Activated T-cell treated with anti-CD3 and anti-CD28 coated beads, Interleukin-2, amount 50 U/mL, for 24 hours (primary cell): ENCODE data around the gene LYPD4.
"Not testable (repeated sequence)": the region's sequence is repeated elsewhere in the genome, so short reads cannot be mapped to it uniquely, and the experiment has no call there.

Experiments
- DNase-seq: peaks from one replicate; pipeline ENCODE4 v3.0.0-alpha.2; 2020
- H3K27ac Mint-ChIP-seq: 2 replicates; pipeline ENCODE4 v1.8.0; 2020; ENCODE audit warnings: mild to moderate bottlenecking, mixed read lengths
- H3K27me3 Mint-ChIP-seq: 2 replicates; pipeline ENCODE4 v1.8.0; 2020; ENCODE audit warnings: mixed read lengths
- H3K36me3 Mint-ChIP-seq: 2 replicates; pipeline ENCODE4 v1.8.0; 2020; ENCODE audit warnings: low read depth, mixed read lengths
- H3K4me1 Mint-ChIP-seq: 2 replicates; pipeline ENCODE4 v1.8.0; 2020; ENCODE audit warnings: low read depth, mixed read lengths
- H3K4me3 Mint-ChIP-seq: 2 replicates; pipeline ENCODE4 v1.8.0; 2020; ENCODE audit warnings: mild to moderate bottlenecking, moderate library complexity, mixed read lengths
- H3K9me3 Mint-ChIP-seq: 2 replicates; pipeline ENCODE4 v1.8.0; 2020; ENCODE audit warnings: mixed read lengths

The LYPD4 gene

GRCh38 chr19:41879670-41880328, 35.3 kb upstream of the LYPD4 start:
- H3K9me3 Mint-ChIP-seq = no peaks in the 10 kb centered on the region
- peak overlapping the region; percentile 74 for H3K27ac Mint-ChIP-seq
- H3K27me3 Mint-ChIP-seq = no peaks in the 10 kb centered on the region
- H3K4me1 Mint-ChIP-seq = peaks cover 69% of the 10 kb centered on the region
- peaks cover 18% of the 10 kb centered on the region for H3K36me3 Mint-ChIP-seq
- DNase-seq = no peak
- no peak overlapping the region for H3K4me3 Mint-ChIP-seq

GRCh38 chr19:41879080-41879479, 34.6 kb upstream of the LYPD4 start:
- H3K9me3 Mint-ChIP-seq = no peaks in the 10 kb centered on the region
- H3K36me3 Mint-ChIP-seq = peaks cover 11% of the 10 kb centered on the region
- peak overlapping the region; percentile 90 for H3K27ac Mint-ChIP-seq
- peaks cover 72% of the 10 kb centered on the region for H3K4me1 Mint-ChIP-seq
- no peaks in the 10 kb centered on the region for H3K27me3 Mint-ChIP-seq
- H3K4me3 Mint-ChIP-seq = no peak overlapping the region
- no peak for DNase-seq

- Mint-ChIP-seq H3K27me3 (no peaks in the 10 kb centered on the region), H3K27ac (peak overlapping the region; percentile 90), H3K4me1 (peaks cover 79% of the 10 kb centered on the region), H3K4me3 (no peak overlapping the region), H3K36me3 (peaks cover 6% of the 10 kb centered on the region), H3K9me3 (no peaks in the 10 kb centered on the region)
- no peak for DNase-seq
Observed at GRCh38 chr19:41877916-41878905, 33.7 kb upstream of the LYPD4 start.

- Mint-ChIP-seq H3K27ac (peak within 1 kb of the TSS; percentile 90), H3K4me1 (peaks cover 84% of the 10 kb centered on the region), H3K36me3 (peaks cover 10% of the 10 kb centered on the region), H3K4me3 (peak within 1 kb of the TSS; percentile 43), H3K27me3 (no peaks in the 10 kb centered on the region), H3K9me3 (no peaks in the 10 kb centered on the region)
- DNase-seq = no peak
Observed at GRCh38 chr19:41876847-41877832, 32.7 kb upstream of the LYPD4 start, which contains the start of gene CD79A. Gene CD79A, plus strand, starts transcription at chr19:41877279. Its CDS starts 26 bp downstream, at chr19:41877305.

GRCh38 chr19:41875973-41876372, 31.5 kb upstream of the LYPD4 start:
- H3K9me3 Mint-ChIP-seq, H3K27me3 Mint-ChIP-seq, DNase-seq: not testable (repeated sequence)
- Mint-ChIP-seq H3K4me3 (peak overlapping the region; percentile 16), H3K4me1 (peaks cover 89% of the 10 kb centered on the region), H3K36me3 (peaks cover 21% of the 10 kb centered on the region), H3K27ac (peak overlapping the region; percentile 90)

- peak overlapping the region; percentile 15 for H3K4me3 Mint-ChIP-seq
- no peaks in the 10 kb centered on the region for H3K9me3 Mint-ChIP-seq
- peaks cover 50% of the 10 kb centered on the region for H3K36me3 Mint-ChIP-seq
- no peaks in the 10 kb centered on the region for H3K27me3 Mint-ChIP-seq
- peaks cover 93% of the 10 kb centered on the region for H3K4me1 Mint-ChIP-seq
- peak overlapping the region; percentile 95 for H3K27ac Mint-ChIP-seq
- DNase-seq = peak; percentile 83
Observed at GRCh38 chr19:41872775-41873647, 28.5 kb upstream of the LYPD4 start.

GRCh38 chr19:41872384-41872774, 27.9 kb upstream of the LYPD4 start:
- no peaks in the 10 kb centered on the region for H3K27me3 Mint-ChIP-seq
- no peaks in the 10 kb centered on the region for H3K9me3 Mint-ChIP-seq
- peak overlapping the region; percentile 95 for H3K27ac Mint-ChIP-seq
- no peak overlapping the region for H3K4me3 Mint-ChIP-seq
- peaks cover 56% of the 10 kb centered on the region for H3K36me3 Mint-ChIP-seq
- H3K4me1 Mint-ChIP-seq = peaks cover 93% of the 10 kb centered on the region
- peak; percentile 57 for DNase-seq

- Mint-ChIP-seq H3K27me3 (no peaks in the 10 kb centered on the region), H3K27ac (peak overlapping the region; percentile 95), H3K36me3 (peaks cover 62% of the 10 kb centered on the region), H3K9me3 (no peaks in the 10 kb centered on the region), H3K4me1 (peaks cover 92% of the 10 kb centered on the region), H3K4me3 (peak overlapping the region; percentile 62)
- peak; percentile 78 for DNase-seq
Observed at GRCh38 chr19:41871573-41872383, 27.3 kb upstream of the LYPD4 start.

- H3K4me1 Mint-ChIP-seq = peaks cover 89% of the 10 kb centered on the region
- peak overlapping the region; percentile 50 for H3K4me3 Mint-ChIP-seq
- peak; percentile 53 for DNase-seq
- H3K36me3 Mint-ChIP-seq = peaks cover 76% of the 10 kb centered on the region
- no peaks in the 10 kb centered on the region for H3K27me3 Mint-ChIP-seq
- H3K9me3 Mint-ChIP-seq = no peaks in the 10 kb centered on the region
- peak overlapping the region; percentile 100 for H3K27ac Mint-ChIP-seq
Observed at GRCh38 chr19:41870401-41870873, 26.0 kb upstream of the LYPD4 start.

- Mint-ChIP-seq H3K4me3 (peak overlapping the region; percentile 50), H3K27me3 (no peaks in the 10 kb centered on the region), H3K27ac (peak overlapping the region; percentile 100), H3K4me1 (peaks cover 91% of the 10 kb centered on the region), H3K36me3 (peaks cover 86% of the 10 kb centered on the region), H3K9me3 (no peaks in the 10 kb centered on the region)
- DNase-seq = peak; percentile 37
Observed at GRCh38 chr19:41869374-41869955, 25.0 kb upstream of the LYPD4 start.

GRCh38 chr19:41868989-41869300, 24.5 kb upstream of the LYPD4 start:
- Mint-ChIP-seq H3K27ac (peak overlapping the region; percentile 100), H3K4me3 (peak overlapping the region; percentile 42)

More at GRCh38 chr19:41868989-41869300, 24.5 kb upstream of the LYPD4 start:
- H3K27me3 Mint-ChIP-seq = no peaks in the 10 kb centered on the region
- no peaks in the 10 kb centered on the region for H3K9me3 Mint-ChIP-seq
- DNase-seq = peak; percentile 33
- peaks cover 91% of the 10 kb centered on the region for H3K36me3 Mint-ChIP-seq
- H3K4me1 Mint-ChIP-seq = peaks cover 93% of the 10 kb centered on the region
